HepG2 (cell line): ENCODE results near the gene SIVA1. TPM values are rescaled to one million over a fixed set of nuclear protein-coding genes. Genes with fewer than 3 reads are reported as not detected.

Experiments used
- AKAP8 ChIP-seq: sonication (generic); formaldehyde crosslinking; IDR thresholded peaks from 2 replicates; pipeline ENCODE4 v1.5.1; 2020; ENCODE audit warnings: mild to moderate bottlenecking, missing genetic modification reagents
- EED ChIP-seq: sonication (generic); formaldehyde crosslinking; IDR thresholded peaks from 2 replicates; pipeline ENCODE4 v1.5.0; 2020; ENCODE audit warnings: mild to moderate bottlenecking, missing genetic modification reagents
- ERF ChIP-seq: IDR thresholded peaks from 2 replicates; pipeline ENCODE4 v1.6.1; 2018; ENCODE audit warnings: missing biosample characterization, missing genetic modification reagents
- FOXA1 ChIP-seq, 2 experiments: fragments of 450-650 bp in 1 of 2; sonication (generic) in 1 of 2; formaldehyde crosslinking in 1 of 2; IDR thresholded peaks; 2 replicates each; pipeline versions ENCODE4 v1.4.0 to v1.6.1; 2016 to 2020; ENCODE audit warnings: missing genetic modification reagents in 1 of 2
- HIVEP1 ChIP-seq: sonication (generic); formaldehyde crosslinking; IDR thresholded peaks from 2 replicates; pipeline ENCODE4 v1.4.0; 2020; ENCODE audit warnings: mild to moderate bottlenecking, missing genetic modification reagents
- IKZF4 ChIP-seq: sonication (generic); formaldehyde crosslinking; IDR thresholded peaks from 2 replicates; pipeline ENCODE4 v1.5.1; 2020; ENCODE audit warnings: borderline replicate concordance, mild to moderate bottlenecking, low read depth, missing genetic modification reagents; ENCODE audit errors: not compliant biosample characterization
- KMT2B ChIP-seq: IDR thresholded peaks from 2 replicates; pipeline ENCODE4 v1.6.1; 2016; ENCODE audit warnings: missing genetic modification reagents, missing compliant biosample characterization
- MTA3 ChIP-seq: sonication (generic); formaldehyde crosslinking; IDR thresholded peaks from 2 replicates; pipeline ENCODE4 v1.4.0; 2020; ENCODE audit warnings: missing genetic modification reagents
- NFATC3 ChIP-seq: sonication (generic); formaldehyde crosslinking; IDR thresholded peaks from 2 replicates; pipeline ENCODE4 v1.5.1; 2020; ENCODE audit warnings: mild to moderate bottlenecking, missing genetic modification reagents
- NFE2L1 ChIP-seq: sonication (generic); formaldehyde crosslinking; IDR thresholded peaks from 2 replicates; pipeline ENCODE4 v1.4.0; 2020; ENCODE audit warnings: missing genetic modification reagents, mild to moderate bottlenecking, borderline replicate concordance
- SNAI1 ChIP-seq: sonication (generic); formaldehyde crosslinking; IDR thresholded peaks from 2 replicates; pipeline ENCODE4 v1.5.0; 2020; ENCODE audit warnings: mild to moderate bottlenecking, missing genetic modification reagents, borderline replicate concordance
- TBL1XR1 ChIP-seq: fragments of 150-350 bp; IDR thresholded peaks from 2 replicates; pipeline ENCODE4 v1.6.1; 2014; ENCODE audit warnings: borderline replicate concordance, low read length; ENCODE audit not compliant: partially characterized antibody
- ZBTB20 ChIP-seq: sonication (generic); formaldehyde crosslinking; IDR thresholded peaks from 2 replicates; pipeline ENCODE4 v1.8.1; 2023; ENCODE audit warnings: missing genetic modification reagents, low read depth, mild to moderate bottlenecking, borderline replicate concordance
- ZNF205 ChIP-seq: IDR thresholded peaks from 2 replicates; pipeline ENCODE4 v1.6.1; 2018; ENCODE audit warnings: missing biosample characterization, missing genetic modification reagents
- ZNF225 ChIP-seq: sonication (generic); formaldehyde crosslinking; IDR thresholded peaks from 2 replicates; pipeline ENCODE4 v1.4.0; 2020; ENCODE audit warnings: mild to moderate bottlenecking, missing genetic modification reagents
- ZNF251 ChIP-seq: sonication (generic); formaldehyde crosslinking; IDR thresholded peaks from 2 replicates; pipeline ENCODE4 v1.9.0; 2021; ENCODE audit warnings: mild to moderate bottlenecking, missing genetic modification reagents
- ZNF256 ChIP-seq: sonication (generic); formaldehyde crosslinking; conservative IDR thresholded peaks from 2 replicates; pipeline ENCODE4 v1.4.0; 2020; ENCODE audit warnings: missing genetic modification reagents
- ZNF563 ChIP-seq: sonication (generic); formaldehyde crosslinking; IDR thresholded peaks from 2 replicates; pipeline ENCODE4 v1.8.0; 2022; ENCODE audit warnings: mild to moderate bottlenecking, moderate library complexity, missing genetic modification reagents
- ZNF629 ChIP-seq: sonication (generic); formaldehyde crosslinking; conservative IDR thresholded peaks from 2 replicates; pipeline ENCODE4 v1.5.0; 2020; ENCODE audit warnings: missing genetic modification reagents
- polyA plus RNA-seq, 8 experiments: library from polyadenylated mRNA; depleted of rRNA in 3 of 8; stranded (reverse) in 7 of 8; unstranded in 1 of 8; fragments of >200 nt; fragmentation: Illumina TruSeq in 4 of 8; extraction: Trizol in 4 of 8; gene quantifications; 2 replicates each; pipeline versions ENCODE4 v1.2.1 to v1.2.3, GENCODE V29; 2011 to 2016; ENCODE audit warnings: low read depth in 4 of 8, missing spikeins in 1 of 8, mixed read lengths in 1 of 8; ENCODE audit not compliant: insufficient read depth in 1 of 8
- total RNA-seq, 5 experiments: library from RNA; depleted of rRNA; stranded (reverse); fragments of >200 nt; fragmentation: Illumina TruSeq; extraction: Trizol; gene quantifications; 2 replicates each; pipeline ENCODE4 v1.2.3, GENCODE V29; 2016; ENCODE audit warnings: low read depth in 1 of 5
- TF ChIP-seq, protein P1 (sequence below): sonication (generic); formaldehyde crosslinking; IDR thresholded peaks from 2 replicates; pipeline ENCODE4 v1.8.1; 2023; ENCODE audit warnings: mild to moderate bottlenecking, missing genetic modification reagents, borderline replicate concordance
- TF ChIP-seq, protein P2 (sequence below): sonication (generic); formaldehyde crosslinking; conservative IDR thresholded peaks from 2 replicates; pipeline ENCODE4 v1.5.0; 2020; ENCODE audit warnings: missing genetic modification reagents
- TF ChIP-seq, protein P3 (sequence below): sonication (generic); formaldehyde crosslinking; IDR thresholded peaks from 2 replicates; pipeline ENCODE4 v1.4.0; 2020; ENCODE audit warnings: mild to moderate bottlenecking, missing genetic modification reagents
- TF ChIP-seq, protein P4 (sequence below): sonication (generic); formaldehyde crosslinking; IDR thresholded peaks from 2 replicates; pipeline ENCODE4 v1.8.0; 2022; ENCODE audit warnings: mild to moderate bottlenecking, missing genetic modification reagents; ENCODE audit not compliant: insufficient replicate concordance

SIVA1 gene
- total and polyA plus RNA-seq, 2 of the 13 experiments (the other 11 are each of a cell fraction or from before 2014, with no cell fraction given): 123 to 186 TPM

DNA sequence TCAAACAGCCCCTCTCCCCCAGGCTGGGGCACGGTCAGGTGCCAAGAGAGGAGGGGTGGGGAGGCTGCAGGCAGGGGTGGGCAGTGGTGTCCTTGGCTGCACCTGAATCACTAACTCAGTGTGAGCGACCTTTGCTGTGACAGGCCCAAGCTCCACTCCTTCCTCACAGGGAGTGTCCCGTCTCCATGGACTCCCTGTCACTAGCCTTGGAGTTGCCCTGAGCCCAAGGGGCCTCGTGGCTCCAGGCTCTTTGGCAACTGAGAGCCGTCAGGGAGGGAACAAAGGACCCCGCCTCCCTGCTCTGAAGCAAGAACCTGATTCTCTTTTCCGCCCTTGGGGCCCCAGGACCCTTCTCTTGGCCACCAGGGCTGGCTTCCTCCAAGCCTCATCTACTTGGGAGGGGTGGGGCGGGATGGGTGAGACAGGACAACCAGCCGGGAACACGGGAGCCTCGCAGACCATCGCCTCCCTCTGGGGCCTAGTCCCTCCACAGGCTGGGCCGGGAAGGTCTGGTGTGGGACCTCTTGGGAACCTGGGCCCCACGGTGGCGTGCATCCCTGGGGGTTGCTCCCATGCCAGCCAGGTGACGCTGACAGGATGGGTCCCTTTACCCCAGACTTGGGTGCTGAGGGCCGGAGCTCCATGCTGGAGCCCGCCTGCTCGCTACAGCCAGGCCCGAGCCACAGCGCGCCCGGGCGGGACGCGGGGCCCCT is 29.9 kb upstream of the SIVA1 start (continued):
- TF ChIP-seq ERF (CRISPR knock-in tag) (0 out of 2 replicates have a peak, but pooled peaks have one; percentile 13), NFE2L1 (CRISPR knock-in tag) (no peak), ZNF205 (CRISPR knock-in tag) (no peak), HIVEP1 (CRISPR knock-in tag) (0 out of 2 replicates have a peak, but pooled peaks have one; percentile 44), AKAP8 (CRISPR knock-in tag) (no peak; the same call in 1 of the 2 replicates), IKZF4 (CRISPR knock-in tag) (peak; percentile 5), ZBTB20 (CRISPR knock-in tag) (no peak), ZNF629 (no peak), MTA3 (CRISPR knock-in tag) (no peak), ZNF563 (peak; percentile 42; the same call in 1 of the 2 replicates), SNAI1 (no peak), ZNF225 (CRISPR knock-in tag) (no peak), NFATC3 (CRISPR knock-in tag) (no peak), EED (CRISPR knock-in tag) (no peak), ZNF256 (CRISPR knock-in tag) (no peak), ZNF251 (no peak), FOXA1 (IDR thresholded peaks at IDR 0.05) (no peak), FOXA1 (CRISPR knock-in tag; IDR thresholded peaks at IDR 0.05) (no peak), KMT2B (CRISPR knock-in tag) (no peak), TBL1XR1 (no peak)
- TF ChIP-seq, protein P1, sequence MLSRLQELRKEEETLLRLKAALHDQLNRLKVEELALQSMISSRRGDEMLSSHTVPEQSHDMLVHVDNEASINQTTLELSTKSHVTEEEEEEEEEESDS (CRISPR knock-in tag): no peak
- TF ChIP-seq, protein P2, sequence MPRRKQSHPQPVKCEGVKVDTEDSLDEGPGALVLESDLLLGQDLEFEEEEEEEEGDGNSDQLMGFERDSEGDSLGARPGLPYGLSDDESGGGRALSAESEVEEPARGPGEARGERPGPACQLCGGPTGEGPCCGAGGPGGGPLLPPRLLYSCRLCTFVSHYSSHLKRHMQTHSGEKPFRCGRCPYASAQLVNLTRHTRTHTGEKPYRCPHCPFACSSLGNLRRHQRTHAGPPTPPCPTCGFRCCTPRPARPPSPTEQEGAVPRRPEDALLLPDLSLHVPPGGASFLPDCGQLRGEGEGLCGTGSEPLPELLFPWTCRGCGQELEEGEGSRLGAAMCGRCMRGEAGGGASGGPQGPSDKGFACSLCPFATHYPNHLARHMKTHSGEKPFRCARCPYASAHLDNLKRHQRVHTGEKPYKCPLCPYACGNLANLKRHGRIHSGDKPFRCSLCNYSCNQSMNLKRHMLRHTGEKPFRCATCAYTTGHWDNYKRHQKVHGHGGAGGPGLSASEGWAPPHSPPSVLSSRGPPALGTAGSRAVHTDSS (CRISPR knock-in tag): no peak
- TF ChIP-seq, protein P3, sequence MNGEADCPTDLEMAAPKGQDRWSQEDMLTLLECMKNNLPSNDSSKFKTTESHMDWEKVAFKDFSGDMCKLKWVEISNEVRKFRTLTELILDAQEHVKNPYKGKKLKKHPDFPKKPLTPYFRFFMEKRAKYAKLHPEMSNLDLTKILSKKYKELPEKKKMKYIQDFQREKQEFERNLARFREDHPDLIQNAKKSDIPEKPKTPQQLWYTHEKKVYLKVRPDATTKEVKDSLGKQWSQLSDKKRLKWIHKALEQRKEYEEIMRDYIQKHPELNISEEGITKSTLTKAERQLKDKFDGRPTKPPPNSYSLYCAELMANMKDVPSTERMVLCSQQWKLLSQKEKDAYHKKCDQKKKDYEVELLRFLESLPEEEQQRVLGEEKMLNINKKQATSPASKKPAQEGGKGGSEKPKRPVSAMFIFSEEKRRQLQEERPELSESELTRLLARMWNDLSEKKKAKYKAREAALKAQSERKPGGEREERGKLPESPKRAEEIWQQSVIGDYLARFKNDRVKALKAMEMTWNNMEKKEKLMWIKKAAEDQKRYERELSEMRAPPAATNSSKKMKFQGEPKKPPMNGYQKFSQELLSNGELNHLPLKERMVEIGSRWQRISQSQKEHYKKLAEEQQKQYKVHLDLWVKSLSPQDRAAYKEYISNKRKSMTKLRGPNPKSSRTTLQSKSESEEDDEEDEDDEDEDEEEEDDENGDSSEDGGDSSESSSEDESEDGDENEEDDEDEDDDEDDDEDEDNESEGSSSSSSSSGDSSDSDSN (CRISPR knock-in tag): no peak
- TF ChIP-seq, protein P4, sequence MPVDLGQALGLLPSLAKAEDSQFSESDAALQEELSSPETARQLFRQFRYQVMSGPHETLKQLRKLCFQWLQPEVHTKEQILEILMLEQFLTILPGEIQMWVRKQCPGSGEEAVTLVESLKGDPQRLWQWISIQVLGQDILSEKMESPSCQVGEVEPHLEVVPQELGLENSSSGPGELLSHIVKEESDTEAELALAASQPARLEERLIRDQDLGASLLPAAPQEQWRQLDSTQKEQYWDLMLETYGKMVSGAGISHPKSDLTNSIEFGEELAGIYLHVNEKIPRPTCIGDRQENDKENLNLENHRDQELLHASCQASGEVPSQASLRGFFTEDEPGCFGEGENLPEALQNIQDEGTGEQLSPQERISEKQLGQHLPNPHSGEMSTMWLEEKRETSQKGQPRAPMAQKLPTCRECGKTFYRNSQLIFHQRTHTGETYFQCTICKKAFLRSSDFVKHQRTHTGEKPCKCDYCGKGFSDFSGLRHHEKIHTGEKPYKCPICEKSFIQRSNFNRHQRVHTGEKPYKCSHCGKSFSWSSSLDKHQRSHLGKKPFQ (CRISPR knock-in tag): no peak
